ENCODE results near the gene KIF1A. TPM values are rescaled to one million over a fixed set of nuclear protein-coding genes. Genes with fewer than 3 reads are reported as not detected.
"Not testable (repeated sequence)": the region's sequence is repeated elsewhere in the genome, so short reads cannot be mapped to it uniquely, and the experiment has no call there.

The KIF1A gene
- total RNA-seq, 1 donor from 2014 or later: 0.89 TPM

- no peak for DNase-seq
These were observed 134.1 kb downstream of the KIF1A start for GRCh38 chr2:240685771-240686371.

- not testable (repeated sequence) for DNase-seq
These were observed 135.9 kb downstream of the KIF1A start for GRCh38 chr2:240683980-240684728.

GRCh38 chr2:240683329-240683979 lies 136.6 kb downstream of the KIF1A start:
- not testable (repeated sequence) for DNase-seq

- DNase-seq: not testable (repeated sequence)
These were observed 137.4 kb downstream of the KIF1A start, which contains the start of gene AQP12B for GRCh38 chr2:240682431-240683224. TSS of gene AQP12B (minus strand) at chr2:240682885. CDS start at chr2:240682837, 48 bp downstream.

- DNase-seq: not testable (repeated sequence)
These were observed 139.8 kb downstream of the KIF1A start for GRCh38 chr2:240680185-240680584.

GRCh38 chr2:240678909-240679308 lies 141.1 kb downstream of the KIF1A start:
- not testable (repeated sequence) for DNase-seq

GRCh38 chr2:240678043-240678442 lies 142.0 kb downstream of the KIF1A start:
- DNase-seq: not testable (repeated sequence)

- DNase-seq: not testable (repeated sequence)
These were observed 144.7 kb downstream of the KIF1A start for GRCh38 chr2:240675345-240675744.

GRCh38 chr2:240674461-240675184 lies 145.4 kb downstream of the KIF1A start:
- not testable (repeated sequence) for DNase-seq

- DNase-seq: no peak
These were observed 147.3 kb downstream of the KIF1A start for GRCh38 chr2:240672701-240673190.

- DNase-seq: no peak
These were observed 147.8 kb downstream of the KIF1A start for GRCh38 chr2:240672076-240672700.

GRCh38 chr2:240670950-240671349 lies 149.1 kb downstream of the KIF1A start:
- no peak for DNase-seq

GRCh38 chr2:240670402-240670801 lies 149.6 kb downstream of the KIF1A start:
- DNase-seq: no peak

GRCh38 chr2:240664622-240665021 lies 155.4 kb downstream of the KIF1A start:
- DNase-seq: no peak

Small RNA genes lying within 50 kb of the gene (small RNA-seq; reads per million reads assigned to genes)
- gene AC011298.3 (ENCODE audit: low replicate concordance): not detected

Other genes with a start within 250 kb of the KIF1A start
- gene CAPN10, start 233.5 kb downstream of the KIF1A start, total RNA-seq: 10.9 TPM
- gene GPR35, start 194.7 kb downstream of the KIF1A start, total RNA-seq: 0.99 TPM
- gene AQP12B, start 137.3 kb downstream of the KIF1A start, total RNA-seq: not detected
- gene AQP12A, start 128.4 kb downstream of the KIF1A start, total RNA-seq: not detected
- gene AGXT, start 48.6 kb upstream of the KIF1A start, total RNA-seq: 0.10 TPM
- gene MAB21L4, start 75.9 kb upstream of the KIF1A start, total RNA-seq: 4.5 TPM
- gene CROCC2, start 86.1 kb upstream of the KIF1A start, total RNA-seq: 0.30 TPM
- 9.7 TPM for gene SNED1, start 178.4 kb upstream of the KIF1A start, total RNA-seq

Measured in skin of body (tissue), 3 donors.